Coronary artery (tissue), 2 donors: ENCODE data around the gene UBE3B.

Experiments used
- DNase-seq: peaks from one replicate; pipeline ENCODE4 v3.0.0-alpha.2; 2017; ENCODE audit warnings: low spot score
- H3K27ac ChIP-seq, 2 donors: fragments of 200-600 bp; sonication (generic); one replicate each; pipeline ENCODE4 v1.5.1; 2016 to 2019
- H3K4me3 ChIP-seq: fragments of 200-600 bp; sonication (generic); 2 replicates; pipeline ENCODE4 v1.5.1; 2016; ENCODE audit warnings: mild to moderate bottlenecking, moderate library complexity
- CTCF ChIP-seq: fragments of 200-600 bp; sonication (generic); IDR thresholded peaks from one replicate; pipeline ENCODE4 v1.5.1; 2019; ENCODE audit warnings: antibody characterized with exemption

UBE3B gene

GRCh38 chr12:109482894-109483293, 5.5 kb downstream of the UBE3B start:
- TF ChIP-seq CTCF, result no peak
- Histone ChIP-seq H3K27ac (no peak overlapping the region), H3K4me3 (no peak overlapping the region)
- no peak for DNase-seq

GRCh38 chr12:109483346-109483745, 5.9 kb downstream of the UBE3B start:
- DNase-seq, result no peak
- TF ChIP-seq CTCF, result no peak
- no peak overlapping the region for H3K4me3 ChIP-seq
- no peak overlapping the region for H3K27ac ChIP-seq

GRCh38 chr12:109485201-109485600, 7.8 kb downstream of the UBE3B start:
- TF ChIP-seq CTCF, result no peak
- Histone ChIP-seq H3K4me3 (no peak overlapping the region), H3K27ac (no peak overlapping the region)
- DNase-seq, result no peak

GRCh38 chr12:109487181-109488050, 10.0 kb downstream of the UBE3B start:
- DNase-seq, result no peak
- H3K4me3 ChIP-seq, result no peak overlapping the region
- TF ChIP-seq CTCF, result no peak
- H3K27ac ChIP-seq, result no peak overlapping the region

DNA sequence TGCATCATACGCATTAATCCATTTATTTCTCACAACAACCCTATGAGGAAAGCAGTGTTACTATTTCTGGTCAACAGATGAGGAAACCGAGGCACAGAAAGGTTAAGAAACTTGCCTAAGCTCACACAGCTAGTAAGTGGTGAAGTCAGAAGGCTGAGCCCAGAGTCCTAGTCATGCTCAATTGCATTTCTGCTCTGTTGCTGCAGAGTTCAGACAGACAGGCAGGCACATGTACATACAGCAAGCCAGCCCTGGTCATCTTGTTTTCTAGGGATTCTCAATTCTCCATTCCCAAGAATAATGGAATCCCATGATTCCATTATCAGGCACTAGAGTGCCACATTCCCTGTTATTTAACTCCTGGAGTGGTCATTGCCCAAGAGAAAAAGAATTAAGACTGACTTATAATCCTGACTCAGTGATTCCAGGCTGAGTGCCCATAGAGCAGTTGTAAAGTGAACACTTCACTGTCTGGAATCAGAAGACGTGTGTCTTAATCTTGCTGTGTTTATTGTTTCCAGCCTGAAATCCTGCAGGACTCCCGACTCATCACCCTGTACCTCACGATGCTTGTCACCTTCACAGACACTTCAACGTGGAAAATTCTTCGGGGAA, 10.7 kb downstream of the UBE3B start:
- no peak overlapping the region for H3K27ac ChIP-seq
- H3K4me3 ChIP-seq, result no peak overlapping the region
- TF ChIP-seq CTCF, result no peak
- DNase-seq, result no peak

GRCh38 chr12:109489016-109489954, 11.9 kb downstream of the UBE3B start:
- no peak for DNase-seq
- Histone ChIP-seq H3K27ac (no peak overlapping the region), H3K4me3 (no peak overlapping the region)
- no peak for TF ChIP-seq CTCF
